Gastrocnemius medialis (tissue), 4 donors: ENCODE data around the gene SCTR.

ENCODE experiments used
- CTCF ChIP-seq, 5 experiments: fragments of 450-650 bp in 3 of 5; fragments of 200-600 bp in 2 of 5; sonication (generic) in 2 of 5; IDR thresholded peaks in 4 of 5; conservative IDR thresholded peaks in 1 of 5; 1 replicate in 4 of 5; 2 replicates in 1 of 5; pipeline ENCODE4 v1.5.1; 2016 to 2019; ENCODE audit warnings: antibody characterized with exemption in 5 of 5, mild to moderate bottlenecking in 3 of 5, moderate library complexity in 3 of 5
- POLR2A ChIP-seq, 2 donors: fragments of 450-650 bp; IDR thresholded peaks; one replicate each; pipeline ENCODE4 v1.6.1; 2017; ENCODE audit warnings: antibody characterized with exemption in 2 of 2, mild to moderate bottlenecking in 2 of 2, moderate library complexity in 2 of 2

- TF ChIP-seq CTCF (IDR thresholded peaks at IDR 0.05 in 4 of 5, conservative IDR thresholded peaks at IDR 0.05 in 1 of 5) (no peak), POLR2A (IDR thresholded peaks at IDR 0.05) (no peak)
Observed at GRCh38 chr2:119533560-119533959, 9.3 kb upstream of the SCTR start.
